ENCODE data around the gene PEG3. TPM values are rescaled to one million over a fixed set of nuclear protein-coding genes. Genes with fewer than 3 reads are reported as not detected.

Gene PEG3
- total and polyA plus RNA-seq, 2 of the 13 experiments (the other 11 are each of a cell fraction or from before 2014, with no cell fraction given), result 217 to 394 TPM

DNA sequence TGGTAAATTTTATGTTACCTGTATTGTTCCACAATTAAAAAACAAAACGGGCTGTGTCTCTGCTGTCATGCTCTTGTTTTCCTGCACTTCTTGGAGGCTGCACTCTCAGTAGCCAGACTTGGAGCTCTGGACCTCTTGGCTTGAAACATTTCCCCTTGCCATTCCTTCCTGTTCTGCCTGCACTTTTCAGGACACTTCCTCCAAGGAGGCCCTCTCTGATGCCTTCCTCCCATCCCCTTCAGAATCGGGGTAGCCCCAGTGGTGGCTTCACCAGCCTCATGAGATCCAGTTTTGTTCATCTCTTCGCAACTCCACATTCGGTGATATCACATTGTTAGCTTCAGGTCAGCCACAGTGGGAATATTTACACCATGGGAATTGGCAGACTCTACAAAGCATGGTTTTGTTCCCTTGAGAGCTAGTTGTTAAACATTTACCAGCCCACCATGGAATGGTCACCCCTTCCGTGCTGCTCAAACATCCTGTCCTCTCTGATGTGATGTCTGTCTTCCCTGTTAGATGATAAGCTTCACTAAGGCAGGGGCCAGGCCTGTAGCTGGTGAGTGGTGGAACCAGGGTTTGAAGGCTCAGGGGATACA lies 40.2 kb upstream of the PEG3 start (continued):
- TF ChIP-seq ZBTB40 (IDR thresholded peaks at IDR 0.05) (no peak), ZBTB40 (CRISPR knock-in tag; IDR thresholded peaks at IDR 0.05) (peak; percentile 38; the same call in 1 of the 2 replicates), ZXDC (CRISPR knock-in tag; IDR thresholded peaks at IDR 0.05) (peak; percentile 83; the same call in 1 of the 2 replicates), SMAD3 (CRISPR knock-in tag; IDR thresholded peaks at IDR 0.05) (peak; percentile 59; the same call in 1 of the 2 replicates), ZFP82 (CRISPR knock-in tag; IDR thresholded peaks at IDR 0.05; ENCODE audit: borderline replicate concordance) (no peak), ZNF746 (CRISPR knock-in tag; IDR thresholded peaks at IDR 0.05) (no peak), ZNF776 (CRISPR knock-in tag; IDR thresholded peaks at IDR 0.05) (no peak), SIN3A (IDR thresholded peaks at IDR 0.05; ENCODE audit: borderline replicate concordance, low read depth, low read length) (0 out of 2 replicates have a peak, but pooled peaks have one; percentile 52), MAF1 (CRISPR knock-in tag; IDR thresholded peaks at IDR 0.05; ENCODE audit: borderline replicate concordance) (no peak), CTCF (CRISPR knock-in tag; IDR thresholded peaks at IDR 0.05) (no peak), ZBTB42 (CRISPR knock-in tag; IDR thresholded peaks at IDR 0.05) (peak; percentile 23; the same call in 1 of the 2 replicates), TOE1 (CRISPR knock-in tag; IDR thresholded peaks at IDR 0.05) (no peak), EZH2 (conservative IDR thresholded peaks at IDR 0.05; ENCODE audit: low read depth, low read length) (no peak)
- TF ChIP-seq, protein P1, sequence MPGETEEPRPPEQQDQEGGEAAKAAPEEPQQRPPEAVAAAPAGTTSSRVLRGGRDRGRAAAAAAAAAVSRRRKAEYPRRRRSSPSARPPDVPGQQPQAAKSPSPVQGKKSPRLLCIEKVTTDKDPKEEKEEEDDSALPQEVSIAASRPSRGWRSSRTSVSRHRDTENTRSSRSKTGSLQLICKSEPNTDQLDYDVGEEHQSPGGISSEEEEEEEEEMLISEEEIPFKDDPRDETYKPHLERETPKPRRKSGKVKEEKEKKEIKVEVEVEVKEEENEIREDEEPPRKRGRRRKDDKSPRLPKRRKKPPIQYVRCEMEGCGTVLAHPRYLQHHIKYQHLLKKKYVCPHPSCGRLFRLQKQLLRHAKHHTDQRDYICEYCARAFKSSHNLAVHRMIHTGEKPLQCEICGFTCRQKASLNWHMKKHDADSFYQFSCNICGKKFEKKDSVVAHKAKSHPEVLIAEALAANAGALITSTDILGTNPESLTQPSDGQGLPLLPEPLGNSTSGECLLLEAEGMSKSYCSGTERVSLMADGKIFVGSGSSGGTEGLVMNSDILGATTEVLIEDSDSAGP (CRISPR knock-in tag; IDR thresholded peaks at IDR 0.05; ENCODE audit: borderline replicate concordance), result peak; percentile 57; the same call in 1 of the 2 replicates

Measured in HepG2 (cell line).